Epithelial cell of proximal tubule (primary cell): Measurements from ENCODE around the gene RPL39L. TPM values are rescaled to one million over a fixed set of nuclear protein-coding genes. Genes with fewer than 3 reads are reported as not detected.

Source experiments
- DNase-seq: peaks from one replicate; pipeline ENCODE4 v3.0.0-alpha.2; 2011; ENCODE audit warnings: low read depth
- H3K4me3 ChIP-seq: 2 replicates; pipeline ENCODE4 v1.5.1; 2011; ENCODE audit warnings: low read depth, mild to moderate bottlenecking, low read length
- CTCF ChIP-seq: conservative IDR thresholded peaks from 2 replicates; pipeline ENCODE4 v1.5.1; 2012; ENCODE audit warnings: low read depth, mild to moderate bottlenecking, low read length
- total RNA-seq: library from RNA; depleted of rRNA; stranded (reverse); fragments of >200 nt; gene quantifications from 2 replicates; pipeline ENCODE4 v1.2.3, GENCODE V29; 2015

The RPL39L gene
- total RNA-seq, 1 donor from 2014 or later, result 35.0 TPM

GRCh38 chr3:187130346-187131066 lies 8.8 kb downstream of the RPL39L start:
- DNase-seq, result peak; percentile 47
- no peak overlapping the region for H3K4me3 ChIP-seq
- no peak for TF ChIP-seq CTCF

- no peak for TF ChIP-seq CTCF
- no peak for DNase-seq
- no peak overlapping the region for H3K4me3 ChIP-seq
Measured at GRCh38 chr3:187125319-187126031, 13.8 kb downstream of the RPL39L start.

GRCh38 chr3:187122261-187122660 lies 17.0 kb downstream of the RPL39L start:
- no peak overlapping the region for H3K4me3 ChIP-seq
- TF ChIP-seq CTCF, result no peak
- no peak for DNase-seq

- no peak for TF ChIP-seq CTCF
- H3K4me3 ChIP-seq, result no peak overlapping the region
Measured at GRCh38 chr3:187120326-187120725, 19.0 kb downstream of the RPL39L start.

GRCh38 chr3:187114511-187114910 lies 24.8 kb downstream of the RPL39L start:
- H3K4me3 ChIP-seq, result no peak overlapping the region
- DNase-seq, result no peak
- TF ChIP-seq CTCF, result no peak

More at GRCh38 chr3:187120326-187120725, 19.0 kb downstream of the RPL39L start:
- no peak for DNase-seq

- H3K4me3 ChIP-seq, result no peak overlapping the region
- peak; percentile 62 for TF ChIP-seq CTCF
- DNase-seq, result no peak
Measured at GRCh38 chr3:187112934-187113793, 26.1 kb downstream of the RPL39L start.
